ENCODE measurements around the gene SHC4. TPM values are rescaled to one million over a fixed set of nuclear protein-coding genes. Genes with fewer than 3 reads are reported as not detected.

Gene SHC4
- total and polyA plus RNA-seq, 2 of the 8 experiments (the other 6 are each of a cell fraction or from before 2014, with no cell fraction given) = 0.15 to 0.30 TPM

DNA sequence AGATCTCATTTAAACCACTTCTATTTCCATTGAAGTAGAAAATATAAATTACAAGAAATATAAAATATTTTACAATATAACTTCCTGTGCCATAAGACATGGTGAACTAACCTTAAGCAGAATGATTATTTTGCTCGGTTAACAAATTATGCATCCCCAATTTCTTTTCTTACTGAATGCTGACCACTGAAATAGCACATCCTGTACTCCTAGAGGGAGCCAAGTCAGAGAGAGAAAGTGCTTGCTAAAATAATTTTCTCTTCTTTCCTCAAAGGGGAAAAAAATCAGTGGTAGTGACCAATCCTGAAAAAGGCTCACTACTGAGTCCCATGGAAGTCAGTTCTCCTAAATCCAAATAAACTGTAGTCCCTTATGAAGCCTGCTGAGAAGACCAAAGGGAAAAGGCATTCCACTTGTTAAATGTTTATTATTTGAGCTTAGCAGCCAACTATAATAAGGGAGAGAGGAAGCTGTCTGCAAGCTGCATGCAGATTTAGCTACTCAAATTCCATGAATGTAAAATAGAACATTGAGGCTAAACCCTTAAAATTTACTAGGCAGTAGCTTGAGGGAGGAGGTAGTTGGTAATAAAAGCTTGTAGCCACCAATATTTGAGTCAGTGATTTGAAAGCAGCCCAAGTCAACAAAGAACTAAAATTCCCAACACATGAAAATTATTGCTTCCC, 185.9 kb downstream of the SHC4 start:
- H2AK5ac ChIP-seq (ENCODE audit: low read depth, low read length) = no peak overlapping the region
- DNase-seq (ENCODE audit: low read depth in 1 of 2, low spot score in 2 of 2) = no peak
- no peak overlapping the region for H3K14ac ChIP-seq (ENCODE audit: insufficient read length)
- no peak overlapping the region for H4K8ac ChIP-seq (ENCODE audit: extremely low read depth, insufficient read depth, low read length)
- ChIA-PET POLR2A (ENCODE audit: partially characterized antibody) (no interaction called here), CTCF (ENCODE audit: partially characterized antibody) (interaction anchor here (1.3 to 1.4 kb wide), 2 partner anchors 12 to 271 kb away, joined by 3 read pairs; no protein-coding TSS in a partner anchor)
- H3K18ac ChIP-seq (ENCODE audit: extremely low read depth, low read length) = no peak overlapping the region
- no peak overlapping the region for H3K23ac ChIP-seq (ENCODE audit: insufficient read length)
- H3K9ac ChIP-seq (replicated peaks in 1 of 4; ENCODE audit: extremely low read depth in 1 of 4, low read depth in 3 of 4, low read length in 3 of 4) = no peak overlapping the region
- H4K91ac ChIP-seq (replicated peaks; ENCODE audit: insufficient read length, low read length) = no peak overlapping the region
- no peak overlapping the region for H3K4ac ChIP-seq (replicated peaks; ENCODE audit: insufficient read length, low read depth, low read length)
- no peak overlapping the region for H3K4me2 ChIP-seq (ENCODE audit: insufficient read depth in 1 of 2, low read depth in 2 of 2, low read length in 2 of 2)
- H3K27me3 ChIP-seq (replicated peaks in 1 of 4; ENCODE audit: control insufficient read depth in 3 of 4, extremely low read depth in 1 of 4, insufficient read depth in 3 of 4, low read length in 3 of 4) = no peaks in the 10 kb centered on the region
- no peak overlapping the region for H2BK5ac ChIP-seq (ENCODE audit: low read depth, low read length)
- peaks cover 0 to 23% (median 14%) of the 10 kb centered on the region in 4 experiments; a peak in 6 of 8 replicates for H3K36me3 ChIP-seq (ENCODE audit: control insufficient read depth in 2 of 4, insufficient read depth in 4 of 4, low read length in 3 of 4)
- TF ChIP-seq KDM4A (IDR thresholded peaks at IDR 0.05; ENCODE audit: low read depth, low read length, severe bottlenecking) = no peak
- TF ChIP-seq BACH1 (IDR thresholded peaks at IDR 0.05; ENCODE audit: low read length) = no peak
- TF ChIP-seq, protein P1, sequence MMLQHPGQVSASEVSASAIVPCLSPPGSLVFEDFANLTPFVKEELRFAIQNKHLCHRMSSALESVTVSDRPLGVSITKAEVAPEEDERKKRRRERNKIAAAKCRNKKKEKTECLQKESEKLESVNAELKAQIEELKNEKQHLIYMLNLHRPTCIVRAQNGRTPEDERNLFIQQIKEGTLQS (IDR thresholded peaks at IDR 0.05; ENCODE audit: insufficient read depth, low read depth, low read length) = no peak
- no peak for TF ChIP-seq JUND (IDR thresholded peaks at IDR 0.05; ENCODE audit: low read length)
- TF ChIP-seq EGR1 (IDR thresholded peaks at IDR 0.05; ENCODE audit: borderline replicate concordance, low read depth, low read length) = no peak
- no peak for TF ChIP-seq ZNF274 (IDR thresholded peaks at IDR 0.05; ENCODE audit: borderline replicate concordance, extremely low read depth, low read length)
- TF ChIP-seq TEAD4 (IDR thresholded peaks at IDR 0.05; ENCODE audit: low read depth, low read length) = no peak
- TF ChIP-seq, protein P2, sequence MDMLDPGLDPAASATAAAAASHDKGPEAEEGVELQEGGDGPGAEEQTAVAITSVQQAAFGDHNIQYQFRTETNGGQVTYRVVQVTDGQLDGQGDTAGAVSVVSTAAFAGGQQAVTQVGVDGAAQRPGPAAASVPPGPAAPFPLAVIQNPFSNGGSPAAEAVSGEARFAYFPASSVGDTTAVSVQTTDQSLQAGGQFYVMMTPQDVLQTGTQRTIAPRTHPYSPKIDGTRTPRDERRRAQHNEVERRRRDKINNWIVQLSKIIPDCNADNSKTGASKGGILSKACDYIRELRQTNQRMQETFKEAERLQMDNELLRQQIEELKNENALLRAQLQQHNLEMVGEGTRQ (IDR thresholded peaks at IDR 0.05; ENCODE audit: low read length) = no peak
- H4K20me1 ChIP-seq (replicated peaks in 1 of 2; ENCODE audit: control insufficient read depth in 1 of 2, insufficient read depth in 2 of 2, low read length in 2 of 2) = peaks cover 0 to 2% of the 10 kb centered on the region in 2 experiments
- H2BK15ac ChIP-seq (ENCODE audit: low read length) = no peak overlapping the region
- no peaks in the 10 kb centered on the region for H3K79me1 ChIP-seq (ENCODE audit: low read depth, low read length)
- WGBS, 2 experiments (ENCODE audit: extremely low coverage in 1 of 2, insufficient coverage in 1 of 2, insufficient read length in 1 of 2, insufficient replicate concordance in 2 of 2, low coverage in 1 of 2, low lambda C conversion rate in 2 of 2, missing lambda C conversion rate in 1 of 2) = 92% methylated on average over 1 of the region's 1 CpG; no CpG with 5 or more reads in 1 of the 2 experiments
- H2BK120ac ChIP-seq (replicated peaks; ENCODE audit: low read depth, low read length) = no peak overlapping the region
- H2BK20ac ChIP-seq (ENCODE audit: low read length) = no peak overlapping the region
- no peaks in the 10 kb centered on the region; the same call in 1 of the 2 replicates for H3K23me2 ChIP-seq (ENCODE audit: low read depth, low read length)
- H3K27ac ChIP-seq (ENCODE audit: low read depth, low read length) = no peak overlapping the region
- H3K56ac ChIP-seq (replicated peaks; ENCODE audit: insufficient read length, low read depth, low read length) = no peak overlapping the region
- no peaks in the 10 kb centered on the region for H3K9me3 ChIP-seq (ENCODE audit: insufficient read depth in 2 of 2, low read depth in 1 of 2, low read length in 1 of 2)
- no peak overlapping the region for H3K4me3 ChIP-seq (ENCODE audit: extremely low read depth in 1 of 4, insufficient read depth in 2 of 4, low read depth in 3 of 4, low read length in 4 of 4)
- no peak overlapping the region for H4K5ac ChIP-seq (ENCODE audit: insufficient read length, low read depth, low read length)
- no peaks in the 10 kb centered on the region for H3K4me1 ChIP-seq (replicated peaks in 1 of 4; ENCODE audit: control insufficient read depth in 3 of 4, insufficient read depth in 4 of 4, low read length in 3 of 4)
- FAIRE-seq = no peak
- no peak overlapping the region for H2BK12ac ChIP-seq (ENCODE audit: low read depth, low read length)
- no peaks in the 10 kb centered on the region for H3K79me2 ChIP-seq (ENCODE audit: control insufficient read depth in 1 of 2, insufficient read depth in 2 of 2, low read length in 2 of 2)
- no peak overlapping the region for H2AFZ ChIP-seq (ENCODE audit: low read length)
